HG03520 (cell line): ENCODE results near the gene MTCP1.

Source experiments
- ATAC-seq: cut with Tn5 transposase; IDR thresholded peaks from one replicate; pipeline ENCODE4 v1.9.1; 2021; ENCODE audit warnings: mild to moderate bottlenecking, moderate library complexity; ENCODE audit not compliant: unreplicated experiment

The MTCP1 gene

DNA sequence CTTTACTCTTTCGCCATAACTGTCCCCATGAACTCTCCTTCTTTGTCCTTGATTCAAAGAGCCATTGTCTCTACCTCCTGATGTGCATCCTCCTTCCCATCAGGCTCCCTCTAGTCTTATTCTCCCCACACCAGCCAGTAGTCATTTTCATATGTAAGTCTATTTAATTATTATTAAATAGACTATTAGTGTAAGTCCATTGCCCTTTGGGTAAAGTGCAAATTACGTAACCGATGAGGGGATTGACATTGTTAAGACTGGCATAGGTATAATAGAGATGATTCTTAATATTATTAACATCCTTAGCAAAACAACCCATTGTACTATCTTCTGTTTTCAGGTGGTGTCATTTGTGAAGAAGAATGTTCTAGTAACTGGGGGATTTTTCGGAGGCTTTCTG, 16.7 kb downstream of the MTCP1 start:
- ATAC-seq, result no peak

- no peak for ATAC-seq
These were observed 17.3 kb downstream of the MTCP1 start for GRCh38 chrX:155053656-155054055.

DNA sequence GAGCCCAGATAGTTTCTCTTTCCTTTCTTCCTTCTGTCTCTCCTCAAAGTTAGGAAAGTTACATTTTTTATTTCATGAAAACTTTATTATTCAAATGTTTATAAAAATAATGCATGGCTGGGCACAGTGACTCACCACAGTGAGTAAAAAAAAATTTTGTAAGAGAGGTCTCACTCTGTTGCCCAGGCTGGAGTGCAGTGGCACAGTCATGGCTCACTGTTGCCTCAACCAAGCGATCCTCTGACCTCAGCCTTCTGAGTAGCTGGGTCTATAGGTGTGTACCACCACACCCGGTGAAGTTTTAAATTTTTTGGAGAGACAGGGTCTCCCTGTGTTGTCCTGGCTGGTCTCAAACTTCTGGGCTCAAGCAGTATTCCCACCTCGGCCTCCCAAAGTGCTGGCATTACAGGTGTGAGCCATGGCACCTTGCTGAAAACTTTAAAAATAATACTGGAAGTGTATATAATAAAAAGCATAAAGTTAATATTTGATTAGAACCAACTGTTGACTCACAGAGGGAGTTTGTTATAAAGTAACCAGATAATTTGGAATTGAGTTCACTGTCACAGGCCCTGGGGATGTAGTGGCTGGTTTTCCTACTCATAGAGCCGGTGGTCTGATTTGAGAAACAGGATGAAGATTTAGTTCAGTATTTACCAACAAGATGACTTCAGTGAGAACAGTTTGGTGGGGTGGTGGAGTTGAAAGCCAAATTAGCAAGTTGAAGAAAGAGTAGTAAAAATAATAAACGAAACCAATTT, 18.0 kb downstream of the MTCP1 start:
- ATAC-seq, result no peak

DNA sequence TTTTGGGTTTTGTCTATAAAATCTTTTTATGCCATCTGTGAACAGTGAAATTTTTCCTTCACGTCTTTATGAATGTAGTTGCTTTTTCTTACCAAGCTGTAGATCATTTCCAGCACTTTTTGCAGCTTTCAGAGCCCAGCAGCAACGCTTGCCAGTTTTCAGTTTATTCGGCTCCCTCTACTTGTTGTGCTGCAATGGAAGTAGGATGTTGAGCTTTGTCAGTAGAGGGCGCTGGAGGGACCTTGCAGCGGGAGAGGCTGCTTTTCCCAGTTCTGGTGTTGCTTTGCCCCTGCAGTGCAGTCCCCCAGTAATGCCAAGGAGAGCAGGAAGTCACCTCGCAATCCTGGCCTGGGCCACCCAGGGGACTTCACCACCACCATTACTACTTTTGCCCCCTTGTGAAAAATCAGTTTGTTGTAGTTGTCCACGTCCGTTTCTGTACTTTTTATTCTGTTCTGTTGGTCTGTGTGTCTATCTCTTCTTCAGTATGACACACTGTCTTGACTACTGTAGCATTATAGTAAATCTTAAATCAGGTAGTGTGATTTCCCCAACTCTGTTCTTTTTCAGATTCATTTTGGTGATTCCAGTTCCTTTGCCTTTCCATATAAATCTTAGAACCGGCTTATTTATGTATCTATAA, 21.8 kb downstream of the MTCP1 start:
- ATAC-seq, result no peak

DNA sequence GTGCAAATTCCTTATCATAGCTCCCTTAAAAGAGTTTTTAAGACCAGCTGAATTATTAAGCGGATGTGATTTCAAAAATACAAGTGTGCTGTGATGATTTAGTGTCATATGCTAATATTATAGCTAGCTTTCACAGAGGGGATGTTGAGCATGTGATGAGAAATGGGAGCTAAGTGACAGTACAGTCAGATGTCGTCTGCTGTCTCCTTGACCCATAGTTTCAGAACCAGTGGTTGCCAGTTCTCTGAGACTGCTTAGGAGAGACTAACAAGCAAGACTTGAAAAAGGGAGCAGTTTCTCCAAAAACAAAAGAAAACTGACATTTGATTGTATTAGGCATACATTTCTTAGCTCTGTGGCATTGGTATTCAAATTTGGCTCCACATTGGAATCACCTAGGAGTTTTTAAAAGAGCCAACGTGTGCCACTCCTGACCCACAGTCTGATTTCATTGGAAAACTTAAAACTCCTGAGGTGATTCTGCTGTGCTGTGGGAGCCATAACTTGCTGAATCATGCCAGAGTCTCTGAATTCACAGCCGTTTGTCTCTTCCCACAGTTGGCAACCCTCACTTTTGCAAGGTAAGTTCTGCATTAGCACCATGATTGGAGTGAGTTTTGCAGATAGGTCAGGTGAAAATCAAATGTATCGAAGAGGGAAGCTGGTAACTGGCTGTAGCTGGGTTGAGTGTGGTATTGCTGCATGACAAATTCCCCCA, 24.0 kb downstream of the MTCP1 start:
- ATAC-seq, result no peak

- ATAC-seq, result no peak
These were observed 24.7 kb downstream of the MTCP1 start for GRCh38 chrX:155046129-155046810.

DNA sequence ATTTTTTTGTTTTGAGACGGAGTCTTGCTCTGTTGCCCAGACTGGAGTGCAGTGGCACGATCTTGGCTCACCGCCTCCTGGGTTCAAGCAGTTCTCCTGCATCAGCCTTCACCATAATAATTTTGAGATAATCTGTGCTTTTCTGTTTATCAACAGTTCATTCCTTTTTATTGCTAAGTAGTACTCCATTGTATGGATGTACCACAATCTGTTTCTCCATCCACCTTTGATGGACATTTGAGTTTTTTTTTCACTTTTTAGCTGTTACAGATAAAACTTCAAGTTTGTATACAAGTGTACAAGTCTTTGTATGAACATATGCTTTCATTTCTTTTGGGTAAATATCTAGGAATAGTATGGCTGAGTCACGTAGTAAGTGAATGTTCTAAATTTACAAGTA, 35.2 kb downstream of the MTCP1 start:
- ATAC-seq, result no peak

- ATAC-seq, result no peak
These were observed 39.3 kb downstream of the MTCP1 start for GRCh38 chrX:155031657-155032056.

DNA sequence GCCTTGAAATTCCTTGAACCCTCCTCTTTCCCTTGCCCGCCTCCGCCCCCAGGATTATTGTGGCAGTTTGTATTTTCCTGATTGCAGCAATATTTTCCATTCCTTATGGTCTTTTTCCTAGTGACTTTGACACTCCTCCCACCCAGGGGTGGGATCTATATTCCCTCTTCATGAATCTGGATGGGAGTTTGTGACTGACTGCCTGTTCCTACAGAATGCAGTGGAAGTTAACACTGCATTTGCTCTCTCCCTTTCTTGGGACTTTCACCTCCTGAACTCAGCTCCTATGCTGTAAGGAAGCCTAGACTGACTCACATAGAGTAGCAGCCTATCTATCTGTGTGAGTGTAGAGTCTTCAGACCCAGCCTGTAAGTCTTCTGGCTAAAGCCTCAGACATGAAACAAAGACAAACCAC, 42.1 kb downstream of the MTCP1 start:
- ATAC-seq, result no peak

DNA sequence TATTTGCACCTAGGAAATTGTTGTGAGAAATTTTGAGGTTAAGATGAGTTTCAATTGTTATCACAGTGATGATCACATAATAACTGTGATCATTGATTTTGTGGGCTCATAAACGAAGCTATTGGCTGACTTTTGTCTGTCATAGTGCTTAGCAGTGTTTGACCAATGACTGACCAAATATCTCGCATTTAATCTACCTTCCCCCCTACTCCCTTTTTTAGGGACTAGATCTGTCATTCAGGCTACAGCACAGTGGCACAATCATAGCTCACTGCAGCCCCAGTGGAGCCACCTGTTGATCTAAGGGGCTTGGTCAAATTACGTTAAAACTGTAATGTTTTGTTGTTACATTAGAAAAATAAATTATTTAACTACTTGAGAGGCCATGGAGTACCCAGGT, 42.8 kb downstream of the MTCP1 start:
- ATAC-seq, result no peak

GRCh38 chrX:155027509-155028066, 43.3 kb downstream of the MTCP1 start:
- peak; percentile 0 for ATAC-seq

DNA sequence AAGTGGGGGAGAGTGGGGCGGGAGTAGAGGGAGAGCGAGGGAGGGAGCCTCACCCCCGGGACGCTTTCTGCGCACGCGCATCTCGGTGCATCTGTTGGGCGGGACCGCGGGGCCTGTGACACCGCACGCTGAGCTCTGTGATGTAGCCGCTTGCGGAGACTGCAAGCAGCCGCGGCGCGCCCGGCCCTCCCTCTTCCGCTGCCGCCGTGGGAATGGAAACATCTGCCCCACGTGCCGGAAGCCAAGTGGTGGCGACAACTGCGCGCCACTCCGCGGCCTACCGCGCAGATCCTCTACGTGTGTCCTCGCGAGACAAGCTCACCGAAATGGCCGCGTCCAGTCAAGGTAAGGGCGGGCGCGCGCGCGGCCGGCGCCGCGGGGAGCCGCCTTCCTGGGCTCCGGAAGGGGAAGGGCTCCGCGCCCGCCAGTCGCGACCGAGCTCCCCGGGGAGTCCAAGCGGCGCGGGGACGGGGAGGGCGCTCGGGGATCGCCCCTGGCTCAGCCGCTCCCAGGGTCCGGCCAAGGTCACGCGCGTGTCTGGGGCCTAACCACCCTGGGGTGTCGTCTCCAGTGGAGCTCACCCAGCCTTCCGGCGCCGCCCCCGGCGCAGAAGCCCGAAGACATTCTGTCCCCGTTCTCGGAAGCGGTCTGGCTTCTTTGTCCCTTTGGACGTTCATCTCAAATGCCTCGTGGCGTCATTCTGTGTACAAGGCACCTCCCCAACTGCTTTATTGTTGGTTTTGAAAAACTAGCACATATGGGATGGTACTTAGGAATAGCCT, 44.0 kb downstream of the MTCP1 start, which contains the start of gene FUNDC2:
Gene FUNDC2, plus strand, starts transcription at position 118 of the 782 bp plus-strand sequence. Its CDS starts 95 bp downstream, at position 213.
- peak; percentile 83 for ATAC-seq

DNA sequence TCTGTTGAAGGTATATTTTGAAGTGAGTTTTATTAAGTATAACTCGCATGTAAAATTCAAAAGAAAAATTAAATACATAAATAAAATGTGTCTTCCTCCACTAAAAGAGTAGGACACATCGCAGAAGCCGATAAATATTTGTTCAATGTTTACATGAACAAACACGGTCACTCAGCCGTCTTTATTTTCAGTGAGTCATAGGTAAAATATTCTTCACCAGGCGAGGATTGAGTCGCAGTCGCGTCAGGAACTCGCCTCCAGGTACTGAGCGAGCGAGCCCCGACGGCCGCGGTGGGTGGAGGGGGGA, 44.6 kb downstream of the MTCP1 start:
- no peak for ATAC-seq

GRCh38 chrX:155023907-155024833, 46.8 kb downstream of the MTCP1 start:
- ATAC-seq, result no peak

- ATAC-seq, result no peak
These were observed 48.4 kb downstream of the MTCP1 start, which contains the start of gene F8 for GRCh38 chrX:155022585-155022984. Gene F8, minus strand, starts transcription at chrX:155022723. Its CDS starts 171 bp downstream, at chrX:155022552.

DNA sequence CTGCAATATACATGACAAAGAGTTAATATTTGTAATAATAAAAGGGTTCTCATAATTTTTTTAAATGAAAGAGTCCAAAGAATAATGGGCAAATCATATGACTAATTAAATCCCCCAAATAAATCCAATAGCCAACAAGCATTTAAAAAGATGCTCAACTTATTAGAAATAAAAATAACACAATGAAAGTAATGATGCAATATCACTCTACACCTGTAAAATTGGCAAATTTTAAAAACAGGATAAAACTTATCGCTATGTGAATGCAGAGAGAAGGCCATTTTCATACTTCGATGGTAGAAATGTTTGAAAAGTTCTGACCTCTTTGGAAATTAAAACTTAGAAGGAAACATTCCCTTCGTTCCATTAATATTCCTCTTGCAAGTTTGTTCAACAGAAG, 50.3 kb downstream of the MTCP1 start:
- no peak for ATAC-seq
